GM18507 (cell line): ENCODE measurements around the gene NR3C2.

Source experiments
- DNase-seq: peaks from one replicate; pipeline ENCODE4 v3.0.0; 2011; ENCODE audit warnings: low read depth; ENCODE audit not compliant: insufficient read length; ENCODE audit errors: extremely low spot score
- FAIRE-seq: peaks from 2 replicates; lab custom pipeline; 2011; peaks lifted over from hg19 to GRCh38; lab: Jason Lieb, UNC

Gene NR3C2

GRCh38 chr4:148376151-148376550, 66.1 kb downstream of the NR3C2 start:
- no peak for FAIRE-seq

GRCh38 chr4:148375584-148375983, 66.6 kb downstream of the NR3C2 start:
- DNase-seq (no peak), FAIRE-seq (no peak)

More at GRCh38 chr4:148376151-148376550, 66.1 kb downstream of the NR3C2 start:
- no peak for DNase-seq

GRCh38 chr4:148373093-148373492, 69.1 kb downstream of the NR3C2 start:
- no peak for FAIRE-seq
- no peak for DNase-seq

- no peak for FAIRE-seq
Observed at GRCh38 chr4:148369919-148370318, 72.3 kb downstream of the NR3C2 start.

GRCh38 chr4:148367756-148368155, 74.5 kb downstream of the NR3C2 start:
- no peak for FAIRE-seq
- no peak for DNase-seq

More at GRCh38 chr4:148369919-148370318, 72.3 kb downstream of the NR3C2 start:
- DNase-seq, result no peak

GRCh38 chr4:148366251-148366650, 76.0 kb downstream of the NR3C2 start:
- no peak for DNase-seq
- FAIRE-seq, result no peak

- FAIRE-seq, result no peak
- DNase-seq, result no peak
Observed at GRCh38 chr4:148364525-148364924, 77.7 kb downstream of the NR3C2 start.

- DNase-seq (no peak), FAIRE-seq (no peak)
Observed at GRCh38 chr4:148359769-148360168, 82.4 kb downstream of the NR3C2 start.

- FAIRE-seq (no peak), DNase-seq (no peak)
Observed at GRCh38 chr4:148355442-148356123, 86.6 kb downstream of the NR3C2 start.

- DNase-seq, result no peak
- no peak for FAIRE-seq
Observed at GRCh38 chr4:148354186-148354585, 88.0 kb downstream of the NR3C2 start.

- FAIRE-seq, result no peak
- DNase-seq, result no peak
Observed at GRCh38 chr4:148353571-148353970, 88.6 kb downstream of the NR3C2 start.

GRCh38 chr4:148349153-148349552, 93.1 kb downstream of the NR3C2 start:
- no peak for FAIRE-seq

GRCh38 chr4:148346657-148347056, 95.6 kb downstream of the NR3C2 start:
- DNase-seq (no peak), FAIRE-seq (no peak)

More at GRCh38 chr4:148349153-148349552, 93.1 kb downstream of the NR3C2 start:
- no peak for DNase-seq

- FAIRE-seq, result no peak
Observed at GRCh38 chr4:148345509-148345908, 96.7 kb downstream of the NR3C2 start.

GRCh38 chr4:148344941-148345340, 97.3 kb downstream of the NR3C2 start:
- no peak for DNase-seq

More at GRCh38 chr4:148345509-148345908, 96.7 kb downstream of the NR3C2 start:
- no peak for DNase-seq

GRCh38 chr4:148344352-148344751, 97.9 kb downstream of the NR3C2 start:
- FAIRE-seq (no peak), DNase-seq (no peak)

More at GRCh38 chr4:148344941-148345340, 97.3 kb downstream of the NR3C2 start:
- FAIRE-seq, result no peak

- FAIRE-seq, result no peak
Observed at GRCh38 chr4:148341980-148342800, 100.0 kb downstream of the NR3C2 start.

GRCh38 chr4:148335133-148335532, 107.1 kb downstream of the NR3C2 start:
- no peak for FAIRE-seq
- DNase-seq, result no peak

More at GRCh38 chr4:148341980-148342800, 100.0 kb downstream of the NR3C2 start:
- no peak for DNase-seq

GRCh38 chr4:148333265-148333664, 108.9 kb downstream of the NR3C2 start:
- FAIRE-seq, result no peak
- no peak for DNase-seq

GRCh38 chr4:148332486-148332885, 109.7 kb downstream of the NR3C2 start:
- FAIRE-seq, result no peak
- DNase-seq, result no peak

- FAIRE-seq, result no peak
- DNase-seq, result no peak
Observed at GRCh38 chr4:148330724-148331123, 111.5 kb downstream of the NR3C2 start.
